Panc1 (cell line): ENCODE measurements around the gene NCAM1.

Experiments
- TCF7L2 ChIP-seq: IDR thresholded peaks from 2 replicates; pipeline ENCODE4 v1.6.1; 2011; ENCODE audit warnings: mild to moderate bottlenecking, low read depth, low read length, inconsistent platforms
- TF ChIP-seq, protein P1 (sequence below): fragments of 450-650 bp; IDR thresholded peaks from 2 replicates; pipeline ENCODE4 v1.5.1; 2017; ENCODE audit warnings: mild to moderate bottlenecking
- TF ChIP-seq, protein P2 (sequence below), 2 experiments: IDR thresholded peaks; 2 replicates each; pipeline ENCODE4 v1.6.1; 2011 to 2012; ENCODE audit warnings: low read depth in 2 of 2, control low read depth in 1 of 2, low read length in 1 of 2, mild to moderate bottlenecking in 1 of 2, moderate library complexity in 1 of 2; ENCODE audit not compliant: insufficient read depth in 1 of 2

DNA sequence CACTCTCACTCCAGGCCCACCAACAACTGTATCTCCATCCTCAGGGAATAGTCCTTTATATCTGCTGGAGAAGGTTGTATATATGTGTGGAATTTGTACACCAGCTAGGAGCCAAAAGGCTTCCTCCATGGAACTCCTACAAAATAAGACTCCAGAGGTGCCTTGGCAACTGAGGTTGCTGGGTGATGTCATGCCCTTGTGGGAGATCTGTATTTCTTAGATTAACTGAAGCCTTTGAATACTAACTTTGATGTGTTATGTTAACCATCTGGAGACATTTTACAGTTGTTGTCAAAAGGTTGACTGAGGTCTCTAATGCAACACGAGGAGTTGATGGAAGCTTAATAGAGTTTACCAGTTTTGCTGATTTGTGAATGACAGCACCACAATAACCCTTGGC is 213.7 kb downstream of the NCAM1 start:
- TF ChIP-seq, protein P1, sequence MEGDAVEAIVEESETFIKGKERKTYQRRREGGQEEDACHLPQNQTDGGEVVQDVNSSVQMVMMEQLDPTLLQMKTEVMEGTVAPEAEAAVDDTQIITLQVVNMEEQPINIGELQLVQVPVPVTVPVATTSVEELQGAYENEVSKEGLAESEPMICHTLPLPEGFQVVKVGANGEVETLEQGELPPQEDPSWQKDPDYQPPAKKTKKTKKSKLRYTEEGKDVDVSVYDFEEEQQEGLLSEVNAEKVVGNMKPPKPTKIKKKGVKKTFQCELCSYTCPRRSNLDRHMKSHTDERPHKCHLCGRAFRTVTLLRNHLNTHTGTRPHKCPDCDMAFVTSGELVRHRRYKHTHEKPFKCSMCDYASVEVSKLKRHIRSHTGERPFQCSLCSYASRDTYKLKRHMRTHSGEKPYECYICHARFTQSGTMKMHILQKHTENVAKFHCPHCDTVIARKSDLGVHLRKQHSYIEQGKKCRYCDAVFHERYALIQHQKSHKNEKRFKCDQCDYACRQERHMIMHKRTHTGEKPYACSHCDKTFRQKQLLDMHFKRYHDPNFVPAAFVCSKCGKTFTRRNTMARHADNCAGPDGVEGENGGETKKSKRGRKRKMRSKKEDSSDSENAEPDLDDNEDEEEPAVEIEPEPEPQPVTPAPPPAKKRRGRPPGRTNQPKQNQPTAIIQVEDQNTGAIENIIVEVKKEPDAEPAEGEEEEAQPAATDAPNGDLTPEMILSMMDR, result no peak
- TF ChIP-seq, protein P2, sequence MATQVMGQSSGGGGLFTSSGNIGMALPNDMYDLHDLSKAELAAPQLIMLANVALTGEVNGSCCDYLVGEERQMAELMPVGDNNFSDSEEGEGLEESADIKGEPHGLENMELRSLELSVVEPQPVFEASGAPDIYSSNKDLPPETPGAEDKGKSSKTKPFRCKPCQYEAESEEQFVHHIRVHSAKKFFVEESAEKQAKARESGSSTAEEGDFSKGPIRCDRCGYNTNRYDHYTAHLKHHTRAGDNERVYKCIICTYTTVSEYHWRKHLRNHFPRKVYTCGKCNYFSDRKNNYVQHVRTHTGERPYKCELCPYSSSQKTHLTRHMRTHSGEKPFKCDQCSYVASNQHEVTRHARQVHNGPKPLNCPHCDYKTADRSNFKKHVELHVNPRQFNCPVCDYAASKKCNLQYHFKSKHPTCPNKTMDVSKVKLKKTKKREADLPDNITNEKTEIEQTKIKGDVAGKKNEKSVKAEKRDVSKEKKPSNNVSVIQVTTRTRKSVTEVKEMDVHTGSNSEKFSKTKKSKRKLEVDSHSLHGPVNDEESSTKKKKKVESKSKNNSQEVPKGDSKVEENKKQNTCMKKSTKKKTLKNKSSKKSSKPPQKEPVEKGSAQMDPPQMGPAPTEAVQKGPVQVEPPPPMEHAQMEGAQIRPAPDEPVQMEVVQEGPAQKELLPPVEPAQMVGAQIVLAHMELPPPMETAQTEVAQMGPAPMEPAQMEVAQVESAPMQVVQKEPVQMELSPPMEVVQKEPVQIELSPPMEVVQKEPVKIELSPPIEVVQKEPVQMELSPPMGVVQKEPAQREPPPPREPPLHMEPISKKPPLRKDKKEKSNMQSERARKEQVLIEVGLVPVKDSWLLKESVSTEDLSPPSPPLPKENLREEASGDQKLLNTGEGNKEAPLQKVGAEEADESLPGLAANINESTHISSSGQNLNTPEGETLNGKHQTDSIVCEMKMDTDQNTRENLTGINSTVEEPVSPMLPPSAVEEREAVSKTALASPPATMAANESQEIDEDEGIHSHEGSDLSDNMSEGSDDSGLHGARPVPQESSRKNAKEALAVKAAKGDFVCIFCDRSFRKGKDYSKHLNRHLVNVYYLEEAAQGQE (IDR thresholded peaks at IDR 0.05; ENCODE audit: insufficient read depth in 1 of 2, low read depth in 2 of 2, low read length in 1 of 2), result no peak
- no peak for TF ChIP-seq TCF7L2
